CD14-positive monocyte (primary cell): Measurements from ENCODE around the gene CHST3. TPM values are rescaled to one million over a fixed set of nuclear protein-coding genes. Genes with fewer than 3 reads are reported as not detected.

Experiments
- DNase-seq, 3 donors: peaks; one replicate each; pipeline ENCODE4 v3.0.0-alpha.2; 2011 to 2022
- H2AFZ ChIP-seq: 2 replicates; pipeline ENCODE4 v1.6.0; 2012; ENCODE audit warnings: mild to moderate bottlenecking, low read depth, low read length, inconsistent platforms; ENCODE audit not compliant: insufficient read depth, poor library complexity, severe bottlenecking
- H3K27ac ChIP-seq, 2 donors: 1 replicate in 1 of 2; 2 replicates in 1 of 2; pipeline ENCODE4 v1.5.1; 2012 to 2013; ENCODE audit warnings: low read length in 2 of 2, control low read depth in 1 of 2, inconsistent platforms in 1 of 2, low read depth in 1 of 2, mild to moderate bottlenecking in 1 of 2
- H3K27me3 ChIP-seq, 2 donors: one replicate each; pipeline versions ENCODE4 v1.6.0 to v1.6.1; 2011 to 2013; ENCODE audit warnings: low read length in 2 of 2; ENCODE audit not compliant: control insufficient read depth in 2 of 2, insufficient read depth in 2 of 2
- H3K36me3 ChIP-seq, 2 donors: replicated peaks in 1 of 2; 1 replicate in 1 of 2; 2 replicates in 1 of 2; pipeline versions ENCODE4 v1.5.1 to v1.6.1; 2012 to 2013; ENCODE audit warnings: low read length in 2 of 2, control low read depth in 1 of 2, inconsistent platforms in 1 of 2, mild to moderate bottlenecking in 1 of 2; ENCODE audit not compliant: insufficient read depth in 2 of 2, control insufficient read depth in 1 of 2
- H3K4me1 ChIP-seq, 2 donors: 1 replicate in 1 of 2; 2 replicates in 1 of 2; pipeline versions ENCODE4 v1.5.1 to v1.6.1; 2012 to 2013; ENCODE audit warnings: low read length in 2 of 2, control low read depth in 1 of 2, inconsistent platforms in 1 of 2, mild to moderate bottlenecking in 1 of 2, moderate library complexity in 1 of 2; ENCODE audit not compliant: insufficient read depth in 2 of 2, control insufficient read depth in 1 of 2
- H3K4me2 ChIP-seq: replicated peaks from 2 replicates; pipeline ENCODE3; 2012; ENCODE audit warnings: low read length, moderate library complexity, mild to moderate bottlenecking; ENCODE audit not compliant: poor library complexity, severe bottlenecking; ENCODE audit errors: extremely low read depth
- H3K4me3 ChIP-seq, 3 experiments: fragments of 200-600 bp in 1 of 3; sonication (generic) in 1 of 3; replicated peaks in 1 of 3; 1 replicate in 2 of 3; 2 replicates in 1 of 3; pipeline ENCODE4 v1.5.1; 2011 to 2013; ENCODE audit warnings: low read length in 3 of 3, mild to moderate bottlenecking in 3 of 3, control low read depth in 2 of 3, low read depth in 2 of 3, inconsistent platforms in 1 of 3, moderate library complexity in 1 of 3
- H3K79me2 ChIP-seq: 2 replicates; pipeline ENCODE4 v1.6.0; 2012; ENCODE audit warnings: mild to moderate bottlenecking, control low read depth, inconsistent platforms, low read length, moderate library complexity; ENCODE audit not compliant: insufficient read depth
- H3K9ac ChIP-seq: 2 replicates; pipeline ENCODE4 v1.6.0; 2017; ENCODE audit warnings: low read length, mild to moderate bottlenecking; ENCODE audit not compliant: insufficient read depth, poor library complexity, severe bottlenecking
- H3K9me3 ChIP-seq, 2 donors: replicated peaks in 1 of 2; 1 replicate in 1 of 2; 2 replicates in 1 of 2; pipeline versions ENCODE4 v1.5.1 to v1.6.1; 2012 to 2013; ENCODE audit warnings: low read length in 2 of 2, control low read depth in 1 of 2; ENCODE audit not compliant: control insufficient read depth in 1 of 2, insufficient read depth in 1 of 2
- H4K20me1 ChIP-seq: 2 replicates; pipeline ENCODE4 v1.6.0; 2012; ENCODE audit warnings: mild to moderate bottlenecking, low read length, control low read depth, moderate library complexity; ENCODE audit not compliant: insufficient read depth
- H3K27ac Mint-ChIP-seq, 7 donors: one replicate each; pipeline ENCODE4 v1.8.0; 2020; ENCODE audit warnings: mild to moderate bottlenecking in 7 of 7, mixed read lengths in 7 of 7, moderate library complexity in 6 of 7, inconsistent platforms in 2 of 7
- H3K27me3 Mint-ChIP-seq, 3 donors: one replicate each; pipeline ENCODE4 v1.8.0; 2021 to 2022; ENCODE audit warnings: low read depth in 3 of 3, mild to moderate bottlenecking in 3 of 3, mixed read lengths in 3 of 3, moderate library complexity in 3 of 3, inconsistent platforms in 1 of 3
- H3K36me3 Mint-ChIP-seq, 2 donors: one replicate each; pipeline ENCODE4 v1.8.0; 2020; ENCODE audit warnings: mixed read lengths in 2 of 2, inconsistent platforms in 1 of 2, mild to moderate bottlenecking in 1 of 2
- H3K4me1 Mint-ChIP-seq: one replicate; pipeline ENCODE4 v1.8.0; 2020; ENCODE audit warnings: mild to moderate bottlenecking, mixed read lengths
- H3K4me3 Mint-ChIP-seq, 2 donors: one replicate each; pipeline ENCODE4 v1.8.0; 2020; ENCODE audit warnings: mild to moderate bottlenecking in 2 of 2, mixed read lengths in 2 of 2, moderate library complexity in 1 of 2
- H3K9me3 Mint-ChIP-seq, 7 donors: one replicate each; pipeline ENCODE4 v1.8.0; 2020 to 2022; ENCODE audit warnings: mixed read lengths in 7 of 7, mild to moderate bottlenecking in 6 of 7, moderate library complexity in 6 of 7, inconsistent platforms in 2 of 7
- WGBS: methylation state at CpG from one replicate; pipeline ENCODE4 v1.1.5; 2013; ENCODE audit warnings: missing lambda C conversion rate; ENCODE audit not compliant: insufficient coverage; 5-methylcytosine and 5-hydroxymethylcytosine counted together
- intact Hi-C, 2 donors: fragments of 100-400 bp; cut with micrococcal nuclease; formaldehyde crosslinking; loops; one replicate each; pipeline versions ENCODE4 v1.15.0 to v1.15.1; 2023
- polyA plus RNA-seq, 3 donors: library from polyadenylated mRNA; depleted of rRNA in 1 of 3; unstranded in 2 of 3; stranded (reverse) in 1 of 3; fragments of 300-500 nt in 2 of 3; fragments of >200 nt in 1 of 3; fragmentation: Illumina TruSeq in 2 of 3; gene quantifications; 1 replicate in 2 of 3; 2 replicates in 1 of 3; pipeline ENCODE4 v1.2.3, GENCODE V29; 2012 to 2021
- TF ChIP-seq, protein P1 (sequence below): fragments of 200-600 bp; IDR thresholded peaks from one replicate; pipeline ENCODE4 v1.8.0; 2022; ENCODE audit warnings: antibody characterized with exemption, mild to moderate bottlenecking

CHST3 gene
- polyA plus RNA-seq, 3 donors: not detected

DNA sequence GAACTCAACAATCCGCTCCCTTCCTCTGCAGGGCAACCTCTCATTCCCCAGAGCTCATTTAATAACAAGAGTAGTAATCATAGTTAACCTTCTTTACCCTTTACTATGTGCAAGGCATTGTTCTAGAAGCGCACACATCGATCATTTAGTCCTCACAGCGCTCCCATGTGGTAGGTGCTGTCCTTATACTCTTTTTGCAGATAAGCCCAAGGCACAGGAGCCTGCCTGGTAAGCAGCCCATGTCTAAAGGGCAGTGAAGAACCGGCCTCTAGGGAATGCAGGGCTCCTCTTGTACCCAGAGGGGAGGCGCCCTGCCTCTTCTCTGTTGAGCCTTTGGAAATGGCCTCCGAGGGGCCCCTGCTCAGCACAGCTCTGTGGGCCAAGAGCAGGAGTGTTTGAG lies 14.3 kb downstream of the CHST3 start:
- no peak overlapping the region for H3K4me3 ChIP-seq
- no peak overlapping the region for H2AFZ ChIP-seq
- no peaks in the 10 kb centered on the region for H3K36me3 ChIP-seq
- H3K9me3 ChIP-seq: no peaks in the 10 kb centered on the region
- peaks cover 2 to 5% (median 4%) of the 10 kb centered on the region in 3 donors for H3K27me3 Mint-ChIP-seq
- intact Hi-C loops: no loop called here
- no peaks in the 10 kb centered on the region for H3K4me1 ChIP-seq
- no peak overlapping the region for H3K4me3 Mint-ChIP-seq
- TF ChIP-seq, protein P1, sequence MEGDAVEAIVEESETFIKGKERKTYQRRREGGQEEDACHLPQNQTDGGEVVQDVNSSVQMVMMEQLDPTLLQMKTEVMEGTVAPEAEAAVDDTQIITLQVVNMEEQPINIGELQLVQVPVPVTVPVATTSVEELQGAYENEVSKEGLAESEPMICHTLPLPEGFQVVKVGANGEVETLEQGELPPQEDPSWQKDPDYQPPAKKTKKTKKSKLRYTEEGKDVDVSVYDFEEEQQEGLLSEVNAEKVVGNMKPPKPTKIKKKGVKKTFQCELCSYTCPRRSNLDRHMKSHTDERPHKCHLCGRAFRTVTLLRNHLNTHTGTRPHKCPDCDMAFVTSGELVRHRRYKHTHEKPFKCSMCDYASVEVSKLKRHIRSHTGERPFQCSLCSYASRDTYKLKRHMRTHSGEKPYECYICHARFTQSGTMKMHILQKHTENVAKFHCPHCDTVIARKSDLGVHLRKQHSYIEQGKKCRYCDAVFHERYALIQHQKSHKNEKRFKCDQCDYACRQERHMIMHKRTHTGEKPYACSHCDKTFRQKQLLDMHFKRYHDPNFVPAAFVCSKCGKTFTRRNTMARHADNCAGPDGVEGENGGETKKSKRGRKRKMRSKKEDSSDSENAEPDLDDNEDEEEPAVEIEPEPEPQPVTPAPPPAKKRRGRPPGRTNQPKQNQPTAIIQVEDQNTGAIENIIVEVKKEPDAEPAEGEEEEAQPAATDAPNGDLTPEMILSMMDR: no peak
- peaks cover 0 to 2% (median 0%) of the 10 kb centered on the region in 7 donors for H3K9me3 Mint-ChIP-seq
- no peak overlapping the region for H3K27ac ChIP-seq
- no peaks in the 10 kb centered on the region for H3K27me3 ChIP-seq
- no peak for DNase-seq
- H4K20me1 ChIP-seq: no peaks in the 10 kb centered on the region
- 98% methylated on average over 6 of the region's 7 CpGs for WGBS
- H3K4me1 Mint-ChIP-seq: no peaks in the 10 kb centered on the region
- H3K36me3 Mint-ChIP-seq: no peaks in the 10 kb centered on the region
- no peak overlapping the region for H3K4me2 ChIP-seq
- H3K27ac Mint-ChIP-seq: no peak overlapping the region
- H3K9ac ChIP-seq: no peak overlapping the region
- H3K79me2 ChIP-seq: no peaks in the 10 kb centered on the region

DNA sequence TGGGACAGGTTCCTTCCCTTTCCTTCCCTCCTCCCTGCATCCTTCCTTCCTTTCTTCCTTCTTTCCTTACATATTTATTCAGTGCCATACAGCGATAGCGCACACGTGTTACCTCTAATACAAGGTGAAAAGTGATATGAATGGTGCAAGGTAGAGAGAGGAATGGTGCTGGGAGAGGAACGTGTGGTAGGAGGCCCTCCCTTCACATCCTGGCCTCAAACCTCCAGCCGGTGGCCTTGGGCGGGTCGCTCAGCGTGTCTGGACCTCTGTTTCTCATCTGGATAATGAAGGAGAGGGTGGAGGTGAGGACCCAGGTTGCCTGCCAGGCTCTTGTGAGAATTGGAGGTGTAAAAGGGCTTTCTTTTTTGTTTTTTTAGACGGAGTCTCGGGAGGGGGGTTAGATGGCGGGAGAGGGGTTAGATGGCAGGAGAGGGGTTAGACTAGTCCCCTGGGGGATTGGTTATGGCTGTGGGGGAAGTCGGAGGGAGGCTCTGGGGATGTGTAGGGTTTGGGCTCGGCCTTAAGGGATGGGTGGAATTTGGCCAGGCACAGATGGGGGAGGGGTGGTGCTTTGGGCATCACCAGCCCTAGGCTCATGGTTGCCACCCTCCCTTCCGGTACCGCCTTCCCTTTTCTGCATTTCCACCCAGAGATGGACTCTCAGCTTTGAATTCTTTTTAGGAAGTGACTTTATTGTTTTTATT lies 14.9 kb downstream of the CHST3 start:
- peaks cover 2 to 5% (median 3%) of the 10 kb centered on the region in 3 donors for H3K27me3 Mint-ChIP-seq
- TF ChIP-seq, protein P1: no peak
- peaks cover 0 to 2% (median 0%) of the 10 kb centered on the region in 7 donors for H3K9me3 Mint-ChIP-seq
- Histone ChIP-seq H3K9me3 (no peaks in the 10 kb centered on the region), H3K4me2 (no peak overlapping the region), H4K20me1 (no peaks in the 10 kb centered on the region), H3K79me2 (no peaks in the 10 kb centered on the region), H3K9ac (no peak overlapping the region), H2AFZ (no peak overlapping the region), H3K36me3 (no peaks in the 10 kb centered on the region), H3K27me3 (no peaks in the 10 kb centered on the region), H3K4me1 (peaks cover 0 to 1% of the 10 kb centered on the region in 2 donors), H3K4me3 (no peak overlapping the region), H3K27ac (no peak overlapping the region)
- peak overlapping the region in 1 of 7 donors; percentile 21 for H3K27ac Mint-ChIP-seq
- intact Hi-C loops: no loop called here
- H3K4me1 Mint-ChIP-seq: no peaks in the 10 kb centered on the region
- no peak for DNase-seq
- no peaks in the 10 kb centered on the region for H3K36me3 Mint-ChIP-seq
- 94% methylated on average over 5 of the region's 15 CpGs for WGBS
- no peak overlapping the region for H3K4me3 Mint-ChIP-seq
